CD4-positive, alpha-beta T cell treated with Interferon gamma for 1 hour (primary cell): ENCODE data around the gene SPEG.
A peak's percentile ranks its signal among the peaks of the same experiment; 100 is the strongest.

Experiments used
- DNase-seq: peaks from one replicate; pipeline ENCODE4 v3.0.0-alpha.2; 2020

Gene SPEG

DNA sequence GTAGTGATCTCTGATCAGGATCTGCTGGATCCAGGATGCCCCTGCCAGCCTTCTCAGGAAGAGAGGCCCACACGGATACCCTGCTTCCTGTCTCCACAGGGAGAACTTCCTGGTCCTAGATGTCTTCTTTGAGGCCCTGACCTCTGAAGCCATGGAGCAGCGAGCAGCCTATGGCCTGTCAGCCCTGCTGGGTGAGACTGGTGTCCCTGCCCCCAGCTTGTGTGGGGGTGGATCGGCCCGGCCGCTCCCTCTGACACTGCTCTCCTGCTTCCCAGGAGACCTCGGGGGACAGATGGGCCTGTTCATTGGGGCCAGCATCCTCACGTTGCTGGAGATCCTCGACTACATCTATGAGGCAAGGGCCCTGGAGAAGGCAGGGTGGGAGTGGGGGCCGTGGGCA lies 102.3 kb downstream of the SPEG start:
- DNase-seq = no peak

DNA sequence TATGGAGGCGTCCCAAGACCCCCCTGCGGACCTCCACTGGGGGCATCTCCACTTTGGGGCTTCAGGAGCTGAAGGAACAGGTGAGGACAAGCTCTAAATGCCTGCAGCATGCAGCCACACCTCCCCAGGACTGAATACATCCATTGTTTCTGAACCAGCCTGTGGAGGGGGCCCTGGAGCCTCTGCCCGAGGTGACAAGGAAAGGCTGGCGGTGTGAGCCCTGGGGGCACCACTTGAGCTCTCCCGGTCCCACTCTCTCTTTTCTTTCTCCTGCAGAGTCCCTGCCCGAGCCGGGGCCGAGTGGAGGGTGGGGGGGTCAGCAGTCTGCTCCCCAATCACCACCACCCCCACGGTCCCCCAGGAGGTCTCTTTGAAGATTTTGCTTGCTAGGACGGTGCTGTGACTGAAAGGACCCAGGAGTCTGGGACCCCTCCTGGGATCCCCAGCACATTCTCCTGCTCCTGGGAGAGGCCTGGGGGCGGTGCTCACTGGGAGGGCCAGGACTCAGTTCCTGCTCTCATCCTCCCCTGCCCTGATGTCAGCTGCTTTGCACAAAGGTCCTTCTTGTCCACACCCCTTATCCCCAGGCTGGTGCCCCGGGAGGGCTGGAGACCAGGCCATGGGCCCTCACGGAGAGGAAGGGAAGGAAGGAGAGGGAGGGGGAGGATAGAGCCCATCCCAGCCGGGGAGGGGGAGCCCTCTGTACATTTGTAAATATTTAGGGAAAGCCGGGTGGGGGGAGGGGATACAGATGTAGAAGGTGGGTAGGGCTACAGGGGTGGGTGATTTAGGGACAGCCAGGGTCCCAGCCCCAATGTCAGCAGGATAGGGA lies 103.2 kb downstream of the SPEG start:
- DNase-seq = no peak

DNA sequence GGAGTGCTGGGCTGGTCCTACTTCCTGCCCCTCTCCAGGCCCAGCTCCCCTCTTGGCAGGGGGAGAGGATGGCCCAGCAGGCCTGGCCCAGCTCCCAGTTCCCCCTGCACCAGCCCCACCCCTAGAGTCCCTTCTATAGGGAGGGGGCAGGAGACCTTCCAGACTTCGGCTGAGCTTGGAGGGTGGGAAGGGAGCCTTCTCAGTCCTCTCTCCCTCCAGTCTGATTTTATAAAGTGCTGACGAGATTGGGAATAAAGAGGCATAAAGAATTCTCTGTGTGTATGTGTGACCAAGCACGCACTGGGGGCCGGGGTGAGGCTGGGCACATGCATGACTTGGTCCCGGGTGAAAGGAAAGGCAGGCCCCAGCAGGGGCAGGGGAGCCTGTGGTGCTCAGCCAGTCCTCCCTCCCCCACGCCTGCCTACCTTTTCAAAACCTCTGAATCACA lies 103.9 kb downstream of the SPEG start:
- DNase-seq = no peak

DNA sequence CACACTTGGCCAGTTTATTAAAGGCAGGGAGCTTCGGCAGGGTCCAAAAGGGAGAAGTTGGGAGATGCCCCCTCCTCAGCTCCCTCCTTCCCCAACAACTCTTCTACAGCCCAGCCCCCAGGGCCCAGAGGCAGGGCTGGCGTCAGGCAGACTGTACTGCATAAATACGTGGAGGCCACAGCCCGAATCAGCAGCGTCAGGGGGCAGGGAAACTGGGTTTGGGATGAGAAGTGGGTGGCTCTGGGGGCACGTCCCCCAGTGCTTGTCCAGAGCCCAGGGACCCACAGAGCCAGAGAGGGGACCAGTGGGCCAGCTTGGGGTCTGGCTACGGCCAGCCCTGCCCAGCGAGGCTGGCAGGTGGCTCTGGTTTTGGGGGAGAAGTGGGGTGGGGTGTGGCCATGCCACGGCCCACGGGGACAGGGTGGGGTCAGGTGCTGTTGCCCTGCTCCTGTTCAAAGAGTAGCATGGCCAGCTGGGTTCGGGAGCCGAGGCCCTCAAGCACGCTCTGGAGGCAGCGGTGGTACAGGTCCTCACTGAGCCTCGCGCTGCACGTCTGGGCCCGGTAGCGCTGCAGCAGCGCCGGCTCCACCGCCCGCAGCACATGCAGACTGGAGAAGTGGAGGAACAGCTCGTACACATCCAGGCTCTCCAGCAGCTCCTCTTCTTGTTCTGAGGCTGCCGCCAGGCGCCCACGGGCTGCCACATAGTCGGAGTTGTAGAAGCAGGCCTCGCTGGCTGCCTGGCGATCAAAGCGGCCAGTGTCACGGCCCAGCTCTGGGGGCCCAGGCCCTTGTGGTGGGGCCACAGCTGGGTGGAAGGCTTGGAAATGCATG lies 104.5 kb downstream of the SPEG start:
- no peak for DNase-seq

DNA sequence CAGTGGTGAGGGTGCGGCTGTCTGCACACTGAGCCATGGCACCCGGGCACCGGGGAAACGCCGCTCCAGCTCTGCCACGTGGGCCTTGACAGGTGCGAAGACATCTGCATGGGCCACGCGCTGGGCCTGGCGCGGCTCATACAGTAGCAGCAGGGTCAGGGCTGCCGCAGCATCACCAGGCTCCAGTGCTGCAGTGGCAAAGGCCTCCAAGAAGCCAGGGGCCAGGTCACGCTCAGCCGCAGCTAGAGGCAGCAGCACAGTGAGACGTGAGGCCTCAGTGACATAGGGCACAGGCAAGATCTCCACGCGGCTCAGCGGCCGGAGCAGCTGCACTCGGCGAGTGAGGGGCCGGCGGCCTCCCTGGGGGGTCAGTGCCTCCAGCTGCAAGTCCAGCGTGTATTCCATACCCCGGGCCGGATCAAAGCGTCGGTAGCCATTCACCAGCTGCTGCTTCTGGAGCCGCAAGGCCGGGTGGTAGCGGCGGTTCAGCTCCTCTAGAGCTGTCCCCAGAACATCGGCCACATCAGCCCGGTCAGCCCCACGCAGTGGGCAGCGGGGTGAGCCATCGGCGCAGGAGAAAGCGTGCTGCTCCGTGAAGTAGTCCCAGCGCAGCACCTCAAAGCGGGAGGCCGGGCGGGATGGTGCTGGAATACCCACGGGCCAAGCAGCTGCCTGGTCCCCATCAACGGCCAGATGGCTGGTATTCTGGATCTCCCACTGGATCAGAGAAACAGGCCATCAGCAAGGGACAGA lies 105.5 kb downstream of the SPEG start:
- DNase-seq = no peak

DNA sequence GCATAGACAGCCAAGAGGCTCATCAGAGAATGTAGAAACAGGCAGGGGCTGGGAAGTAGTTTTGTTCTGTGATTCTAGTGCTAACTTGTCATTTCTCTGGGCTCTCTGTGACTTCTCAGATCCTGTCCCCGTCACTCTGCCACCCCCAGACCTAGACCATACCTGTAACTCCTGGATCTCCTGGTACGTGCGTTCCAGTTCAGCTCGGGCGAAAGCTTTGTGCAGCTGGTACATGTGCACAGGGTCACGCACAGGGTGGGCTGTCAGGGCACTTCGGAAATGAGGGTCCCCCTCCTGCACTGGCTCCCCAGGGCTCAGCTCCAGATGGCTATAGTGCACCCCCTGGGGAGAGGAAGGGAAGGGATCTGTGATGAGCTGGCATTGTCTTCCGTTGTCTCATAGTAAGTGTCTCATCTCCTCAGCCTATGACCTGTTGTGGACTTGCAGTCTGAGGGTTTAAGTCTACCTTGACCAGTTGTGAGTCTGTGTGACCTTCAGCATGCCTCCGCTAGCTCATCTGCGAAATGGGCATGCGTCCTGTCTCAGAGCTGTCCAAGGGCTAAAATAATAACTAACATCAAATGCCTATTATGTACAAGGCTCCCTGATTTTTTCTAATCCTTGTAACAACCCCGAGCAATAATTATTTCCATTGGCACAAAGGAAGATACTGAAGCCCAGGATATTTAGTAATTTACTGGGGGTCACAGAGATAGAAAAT lies 106.3 kb downstream of the SPEG start:
- no peak for DNase-seq

DNA sequence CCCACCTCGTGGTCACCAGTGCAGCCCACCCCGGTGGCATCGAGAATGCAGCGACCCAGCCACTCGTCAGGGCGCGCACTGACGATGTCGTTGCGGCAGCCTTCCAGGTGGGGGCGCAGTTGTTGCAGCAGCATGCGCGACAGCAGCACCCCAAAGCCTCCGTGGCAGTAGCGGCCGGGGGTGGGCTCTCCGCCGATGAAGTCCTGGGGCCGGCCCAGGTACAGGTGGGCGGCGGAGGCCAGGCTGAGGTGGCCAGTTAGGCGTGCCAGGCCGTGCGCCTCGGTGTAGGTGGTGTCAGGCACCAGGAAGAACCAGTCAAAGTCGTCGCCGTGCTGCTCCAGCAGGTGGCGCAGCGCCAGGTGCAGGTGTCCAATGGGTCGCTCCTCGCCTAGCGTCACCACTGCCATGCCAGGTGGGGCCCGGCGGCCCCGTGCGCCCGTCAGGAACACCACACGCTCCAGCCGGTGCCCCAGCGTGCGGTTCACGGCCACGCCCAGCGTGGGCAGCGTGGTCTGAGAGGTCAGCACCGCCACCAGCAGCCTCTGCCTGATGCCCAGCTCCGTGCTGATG lies 107.1 kb downstream of the SPEG start:
- DNase-seq = peak; percentile 85

DNA sequence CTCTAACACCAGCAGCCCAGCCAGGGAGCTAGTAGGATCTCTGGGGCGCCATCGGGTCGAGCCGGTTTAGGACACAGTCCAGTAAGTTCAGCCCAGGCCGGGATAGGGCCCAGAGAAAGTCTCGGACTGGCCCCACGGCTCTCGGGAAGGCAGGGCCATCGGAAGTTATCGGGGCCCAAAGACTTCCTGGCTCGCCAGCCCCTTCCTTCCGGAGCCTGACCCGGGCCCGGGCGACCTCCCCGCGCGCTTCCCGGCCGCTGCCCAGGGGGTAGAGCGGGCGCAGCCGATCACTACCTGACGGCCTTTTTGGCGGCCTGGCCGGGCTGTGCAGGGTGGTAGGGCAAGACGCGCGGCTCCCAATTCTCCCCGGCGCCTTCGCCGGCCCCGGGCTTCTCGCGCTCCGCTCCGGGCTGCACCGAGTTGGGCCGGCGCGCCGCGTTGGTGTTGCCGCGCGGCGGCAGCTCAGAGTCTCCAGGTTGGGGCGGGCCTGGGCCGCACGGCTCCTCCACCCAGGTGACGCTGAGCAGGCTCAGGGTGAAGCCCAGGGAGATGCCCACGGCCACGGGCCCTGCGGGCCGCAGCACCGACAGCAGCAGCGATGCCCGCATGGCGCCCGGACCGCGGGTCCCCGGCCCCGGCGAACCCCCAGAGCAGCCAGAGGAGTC lies 108.4 kb downstream of the SPEG start:
- no peak for DNase-seq

DNA sequence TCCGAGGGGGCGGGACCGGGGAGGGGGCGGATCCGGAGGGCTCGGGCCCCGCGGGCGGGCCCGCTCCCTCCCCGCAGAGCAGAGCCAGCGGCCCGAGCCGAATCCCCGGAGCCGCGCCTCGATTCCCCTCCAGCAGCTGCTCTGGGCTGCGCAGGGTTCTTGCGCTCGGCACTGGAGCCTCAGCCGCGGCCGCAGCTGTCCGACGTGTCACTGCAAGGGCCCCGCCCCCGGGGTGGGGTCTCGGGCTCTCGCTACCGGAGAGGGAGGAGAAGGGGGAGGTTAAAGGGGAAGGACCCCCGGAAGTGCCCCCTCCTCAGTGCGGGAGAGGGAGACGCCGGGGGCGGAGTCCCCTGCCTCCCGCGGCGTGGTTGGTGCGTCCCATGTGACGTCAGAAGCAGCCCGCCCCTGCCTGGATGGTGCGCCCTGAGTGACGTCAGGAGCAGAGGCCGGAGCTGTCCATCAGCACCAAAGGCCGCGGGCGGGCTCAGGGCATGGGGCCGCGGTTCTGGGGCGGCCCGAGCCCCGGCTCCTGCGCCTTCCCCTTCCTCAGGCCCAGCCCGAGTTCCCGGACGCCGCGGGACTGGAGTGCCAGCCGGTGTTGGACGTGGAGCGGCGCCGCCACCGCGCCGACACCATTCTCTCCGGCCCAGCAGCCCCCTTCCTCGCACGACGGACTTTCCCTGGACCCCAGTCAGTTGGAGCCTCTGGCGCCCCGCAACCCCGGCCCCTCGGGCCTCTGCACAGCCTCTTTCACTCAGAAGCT lies 109.1 kb downstream of the SPEG start, which contains the start of the genes CHPF and TMEM198:
Gene CHPF (minus strand): TSS at position 214 of the 763 bp plus-strand sequence. CDS start 271 bp downstream, outside the sequence.
Gene TMEM198 (plus strand): TSS at position 433 of the 763 bp plus-strand sequence. CDS start 700 bp downstream, outside the sequence.
- DNase-seq = peak; percentile 96

DNA sequence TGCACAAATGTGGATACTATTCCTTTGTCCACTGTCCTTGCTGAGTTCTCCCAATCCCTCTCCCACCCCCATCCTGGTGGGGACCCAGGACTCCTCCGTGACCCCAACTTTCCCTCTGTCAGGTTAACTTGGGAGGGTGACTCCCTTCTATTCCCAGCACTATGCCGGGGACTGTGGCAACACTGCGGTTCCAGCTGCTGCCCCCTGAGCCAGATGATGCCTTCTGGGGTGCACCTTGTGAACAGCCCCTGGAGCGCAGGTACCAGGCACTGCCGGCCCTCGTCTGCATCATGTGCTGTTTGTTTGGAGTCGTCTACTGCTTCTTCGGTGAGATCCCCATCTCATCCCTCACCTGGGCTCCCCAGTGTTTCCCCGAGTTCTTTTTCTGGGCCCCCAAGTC lies 109.9 kb downstream of the SPEG start:
- DNase-seq = no peak

DNA sequence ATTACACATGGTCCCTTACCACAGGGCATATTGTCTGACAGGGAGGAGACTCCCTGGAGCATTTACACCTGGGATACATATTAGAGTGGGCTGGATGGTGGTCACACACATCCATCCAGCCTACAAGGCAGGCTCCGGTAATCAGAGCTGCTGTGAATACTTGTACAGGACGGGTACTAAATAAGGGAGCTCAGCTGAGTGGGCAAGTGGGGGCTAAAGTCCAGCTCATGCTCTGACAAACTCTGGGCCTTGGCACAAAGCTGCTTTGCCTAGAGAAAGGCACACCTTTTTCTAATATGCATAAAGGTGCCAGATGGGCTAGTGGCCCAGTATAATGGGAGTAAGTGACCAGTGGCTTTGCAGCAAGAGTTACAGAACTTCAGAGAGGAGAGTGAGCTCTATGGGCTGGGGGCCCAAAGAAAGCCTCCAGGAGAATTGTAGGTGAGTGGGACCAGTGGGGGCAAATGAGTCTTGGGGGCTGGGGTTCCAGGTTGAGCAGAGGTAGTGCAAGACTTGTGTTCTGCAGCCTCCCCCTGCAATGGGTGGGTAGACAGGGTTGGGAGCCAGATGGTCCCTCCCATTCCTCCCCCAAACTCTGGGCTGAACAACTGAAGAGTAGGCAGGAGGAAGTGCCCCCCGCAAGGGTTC lies 110.8 kb downstream of the SPEG start:
- no peak for DNase-seq

DNA sequence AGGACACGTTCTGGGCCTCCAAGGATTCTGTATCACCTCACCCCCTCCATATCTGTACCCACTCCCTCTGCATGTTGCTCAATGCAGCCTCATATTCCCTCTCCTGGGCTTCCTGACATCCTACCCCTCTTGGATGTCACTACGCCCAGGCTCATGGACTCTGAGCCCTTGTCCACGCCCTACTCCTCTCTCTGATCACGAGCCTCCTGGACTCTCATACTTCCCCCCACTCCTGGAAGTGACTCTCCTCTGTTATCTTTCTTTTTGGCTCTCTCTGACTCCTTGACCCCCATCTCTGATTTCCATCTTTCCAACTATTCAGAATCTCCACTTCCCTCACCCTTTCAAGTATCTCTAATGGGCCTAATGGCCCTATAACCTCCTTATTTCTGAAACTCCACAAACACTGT lies 111.3 kb downstream of the SPEG start:
- DNase-seq = no peak

DNA sequence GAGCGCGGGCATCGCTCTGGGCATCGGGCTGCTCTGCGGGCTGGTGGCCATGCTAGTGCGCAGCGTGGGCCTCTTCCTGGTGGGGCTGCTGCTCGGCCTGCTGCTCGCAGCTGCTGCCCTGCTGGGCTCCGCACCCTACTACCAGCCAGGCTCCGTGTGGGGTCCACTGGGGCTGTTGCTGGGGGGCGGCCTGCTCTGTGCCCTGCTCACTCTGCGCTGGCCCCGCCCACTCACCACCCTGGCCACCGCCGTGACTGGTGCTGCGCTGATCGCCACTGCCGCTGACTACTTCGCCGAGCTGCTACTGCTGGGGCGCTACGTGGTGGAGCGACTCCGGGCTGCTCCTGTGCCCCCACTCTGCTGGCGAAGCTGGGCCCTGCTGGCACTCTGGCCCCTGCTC lies 113.0 kb downstream of the SPEG start:
- no peak for DNase-seq
